Pancreas (tissue), 10 donors: ENCODE results near the gene BANP. TPM values are rescaled to one million over a fixed set of nuclear protein-coding genes. Genes with fewer than 3 reads are reported as not detected.

Experiments used
- ATAC-seq, 4 donors: fragments of 200-7000 bp; cut with Tn5 transposase; one replicate each; pipeline versions ENCODE4 v1.8.0 to v1.9.1; 2020; ENCODE audit warnings: mild to moderate bottlenecking in 4 of 4, moderate library complexity in 4 of 4
- DNase-seq, 6 donors: peaks; one replicate each; pipeline ENCODE4 v3.0.0-alpha.2; 2020
- FAIRE-seq: peaks from 2 replicates; lab custom pipeline; 2012; peaks lifted over from hg19 to GRCh38; lab: Jason Lieb, UNC
- H3K27ac ChIP-seq, 4 donors: fragments of 200-600 bp; sonication (generic); 1 replicate in 3 of 4; 2 replicates in 1 of 4; pipeline versions ENCODE4 v1.5.0 to v1.8.0; 2020
- H3K27me3 ChIP-seq, 4 donors: fragments of 200-600 bp; one replicate each; pipeline ENCODE4 v1.8.0; 2021
- H3K36me3 ChIP-seq, 3 donors: fragments of 200-600 bp; sonication (generic) in 1 of 3; one replicate each; pipeline versions ENCODE4 v1.5.0 to v1.8.0; 2020 to 2021
- H3K4me1 ChIP-seq, 3 donors: fragments of 200-600 bp; one replicate each; pipeline ENCODE4 v1.8.0; 2021
- H3K4me3 ChIP-seq, 4 donors: fragments of 200-600 bp; sonication (generic) in 2 of 4; one replicate each; pipeline versions ENCODE4 v1.5.0 to v1.8.0; 2020 to 2021
- H3K9me3 ChIP-seq, 4 donors: fragments of 200-600 bp; one replicate each; pipeline ENCODE4 v1.8.0; 2021
- CTCF ChIP-seq, 4 donors: fragments of 200-600 bp; sonication (generic) in 3 of 4; IDR thresholded peaks; one replicate each; pipeline versions ENCODE4 v1.5.0 to v1.8.0; 2021; ENCODE audit warnings: antibody characterized with exemption in 4 of 4
- WGBS, 2 donors: extraction: QIAGEN DNeasy Blood & Tissue Kit; methylation state at CpG; one replicate each; pipeline ENCODE4 v1.1.7; 2013; 5-methylcytosine and 5-hydroxymethylcytosine counted together
- intact Hi-C, 3 donors: fragments of 100-400 bp; cut with DNase I; formaldehyde crosslinking; loops; one replicate each; pipeline versions ENCODE4 v1.11.1 to v1.14.2; 2022
- polyA plus RNA-seq, 2 donors: library from polyadenylated mRNA; stranded (reverse); fragments of 200-250 nt; gene quantifications; one replicate each; pipeline ENCODE4 v1.2.3, GENCODE V29; 2013
- total RNA-seq, 6 donors: library from RNA; stranded (reverse); fragmentation: NEBNext Ultra II Directional in 4 of 6; extraction: Animal tissue kit (Norgen Biotek cat#: 25700) in 4 of 6; gene quantifications; one replicate each; pipeline versions ENCODE4 v1.2.1 to v1.2.4, GENCODE V29; 2021 to 2023
- donor health status: healthy with polysubstance abuse.
- donor health status: DM: no; HTN: no; CAD: no; lungs with moderate emphysema.
- donor health status: DM: no; HTN: no; CAD: no.
- donor health status: control.
- donor health status: control.
- donor health status: Bipolar disorder and iron deficiency.
- donor health status: DM: yes; HTN: yes; CAD: no.
- donor health status: DM: no; HTN: no; CAD: no.
- donor health status: DM: no; HTN: no; CAD: no.
- donor health status: DM: yes; HTN: yes; CAD: no.

BANP gene
- total and polyA plus RNA-seq, 8 donors, result 6.1 to 17.8 (median 13.4) TPM

- H3K27me3 ChIP-seq, result no peaks in the 10 kb centered on the region
- no peak overlapping the region for H3K4me3 ChIP-seq
- FAIRE-seq, result no peak
- peak in 1 of 6 donors; percentile 26 for DNase-seq
- H3K9me3 ChIP-seq, result no peaks in the 10 kb centered on the region
- no peak for ATAC-seq
- WGBS, 2 donors, result 90 to 92% methylated on average over 25 of the region's 25 CpGs
- H3K4me1 ChIP-seq, result no peaks in the 10 kb centered on the region
- intact Hi-C loops, result no loop called here
- no peak overlapping the region for H3K27ac ChIP-seq
- TF ChIP-seq CTCF (IDR thresholded peaks at IDR 0.05), result no peak
- H3K36me3 ChIP-seq, result peaks cover 0 to 7% (median 0%) of the 10 kb centered on the region in 3 donors
These were observed 59.2 kb downstream of the BANP start for GRCh38 chr16:88010343-88010967.

- FAIRE-seq, result no peak
- no peaks in the 10 kb centered on the region for H3K27me3 ChIP-seq
- 90 to 92% methylated on average over 19 of the region's 19 CpGs for WGBS, 2 donors
- no peak for TF ChIP-seq CTCF (IDR thresholded peaks at IDR 0.05)
- peaks cover 0 to 7% (median 0%) of the 10 kb centered on the region in 3 donors for H3K36me3 ChIP-seq
- H3K4me3 ChIP-seq, result no peak overlapping the region
- no peak for ATAC-seq
- peak in 1 of 6 donors; percentile 26 for DNase-seq
- no peak overlapping the region for H3K27ac ChIP-seq
- H3K4me1 ChIP-seq, result no peaks in the 10 kb centered on the region
- intact Hi-C loops, result no loop called here
- no peaks in the 10 kb centered on the region for H3K9me3 ChIP-seq
These were observed 59.8 kb downstream of the BANP start for GRCh38 chr16:88010968-88011483.

- WGBS, 2 donors, result 87 to 88% methylated on average over 10 of the region's 10 CpGs
- H3K9me3 ChIP-seq, result no peaks in the 10 kb centered on the region
- H3K4me1 ChIP-seq, result no peaks in the 10 kb centered on the region
- no peak overlapping the region for H3K4me3 ChIP-seq
- TF ChIP-seq CTCF (IDR thresholded peaks at IDR 0.05), result no peak
- H3K27ac ChIP-seq, result no peak overlapping the region
- DNase-seq, result no peak
- no peak for FAIRE-seq
- peaks cover 0 to 7% (median 0%) of the 10 kb centered on the region in 3 donors for H3K36me3 ChIP-seq
- no peak for ATAC-seq
- no peaks in the 10 kb centered on the region for H3K27me3 ChIP-seq
- intact Hi-C loops, result no loop called here
These were observed 61.1 kb downstream of the BANP start for GRCh38 chr16:88012360-88012759.

- Histone ChIP-seq H3K4me3 (no peak overlapping the region), H3K36me3 (peaks cover 0 to 7% (median 0%) of the 10 kb centered on the region in 3 donors), H3K4me1 (no peaks in the 10 kb centered on the region), H3K27me3 (no peaks in the 10 kb centered on the region), H3K9me3 (no peaks in the 10 kb centered on the region), H3K27ac (no peak overlapping the region)
- 91 to 94% methylated on average over 18 of the region's 18 CpGs for WGBS, 2 donors
- ATAC-seq, result peak in 2 of 4 donors; percentile 47 to 57
- peak in 1 of 6 donors; percentile 24 for DNase-seq
- TF ChIP-seq CTCF (IDR thresholded peaks at IDR 0.05), result no peak
- FAIRE-seq, result no peak
- intact Hi-C loops, result no loop called here
These were observed 61.9 kb downstream of the BANP start for GRCh38 chr16:88013091-88013609.

- no peak for FAIRE-seq
- peak in 1 of 6 donors; percentile 39 for DNase-seq
- peaks cover 0 to 7% (median 0%) of the 10 kb centered on the region in 3 donors for H3K36me3 ChIP-seq
- H3K9me3 ChIP-seq, result no peaks in the 10 kb centered on the region
- H3K27ac ChIP-seq, result no peak overlapping the region
- H3K4me1 ChIP-seq, result no peaks in the 10 kb centered on the region
- no peak for TF ChIP-seq CTCF (IDR thresholded peaks at IDR 0.05)
- ATAC-seq, result peak in 1 of 4 donors; percentile 26
- intact Hi-C loops, result no loop called here
- WGBS, 2 donors, result 82 to 85% methylated on average over 8 of the region's 8 CpGs
- no peak overlapping the region for H3K4me3 ChIP-seq
- no peaks in the 10 kb centered on the region for H3K27me3 ChIP-seq
These were observed 62.6 kb downstream of the BANP start for GRCh38 chr16:88013766-88014251.
